Fibroblast of upper back skin (primary cell): Measurements from ENCODE around the gene USP32.

Experiments
- DNase-seq: peaks from one replicate; pipeline ENCODE4 v3.0.0-alpha.2; 2013

The USP32 gene

GRCh38 chr17:60169921-60170817 is 221.8 kb downstream of the USP32 start:
- peak; percentile 49 for DNase-seq

- no peak for DNase-seq
Measured at GRCh38 chr17:60168654-60169053, 223.3 kb downstream of the USP32 start.

- no peak for DNase-seq
Measured at GRCh38 chr17:60167065-60167741, 224.7 kb downstream of the USP32 start.

- no peak for DNase-seq
Measured at GRCh38 chr17:60165971-60166370, 226.0 kb downstream of the USP32 start.

GRCh38 chr17:60165223-60165622 is 226.7 kb downstream of the USP32 start:
- no peak for DNase-seq

GRCh38 chr17:60164697-60165096 is 227.2 kb downstream of the USP32 start:
- DNase-seq = no peak

GRCh38 chr17:60164164-60164563 is 227.8 kb downstream of the USP32 start:
- DNase-seq = no peak

GRCh38 chr17:60163108-60163784 is 228.7 kb downstream of the USP32 start:
- no peak for DNase-seq

GRCh38 chr17:60161598-60162330 is 230.2 kb downstream of the USP32 start:
- DNase-seq = no peak

GRCh38 chr17:60160829-60161501 is 231.0 kb downstream of the USP32 start:
- DNase-seq = no peak

GRCh38 chr17:60159479-60159866 is 232.5 kb downstream of the USP32 start:
- DNase-seq = no peak

GRCh38 chr17:60158751-60159478 is 233.0 kb downstream of the USP32 start:
- peak; percentile 37 for DNase-seq

- DNase-seq = no peak
Measured at GRCh38 chr17:60157487-60158040, 234.4 kb downstream of the USP32 start.

GRCh38 chr17:60156746-60157145 is 235.2 kb downstream of the USP32 start:
- DNase-seq = no peak

GRCh38 chr17:60155815-60156214 is 236.1 kb downstream of the USP32 start:
- DNase-seq = no peak

- DNase-seq = no peak
Measured at GRCh38 chr17:60155427-60155814, 236.5 kb downstream of the USP32 start.

GRCh38 chr17:60154616-60155426 is 237.1 kb downstream of the USP32 start:
- peak; percentile 88 for DNase-seq

GRCh38 chr17:60153606-60154390 is 238.1 kb downstream of the USP32 start:
- peak; percentile 59 for DNase-seq

GRCh38 chr17:60151355-60151754 is 240.6 kb downstream of the USP32 start:
- no peak for DNase-seq
